ENCODE measurements around the gene NKIRAS1.

DNA sequence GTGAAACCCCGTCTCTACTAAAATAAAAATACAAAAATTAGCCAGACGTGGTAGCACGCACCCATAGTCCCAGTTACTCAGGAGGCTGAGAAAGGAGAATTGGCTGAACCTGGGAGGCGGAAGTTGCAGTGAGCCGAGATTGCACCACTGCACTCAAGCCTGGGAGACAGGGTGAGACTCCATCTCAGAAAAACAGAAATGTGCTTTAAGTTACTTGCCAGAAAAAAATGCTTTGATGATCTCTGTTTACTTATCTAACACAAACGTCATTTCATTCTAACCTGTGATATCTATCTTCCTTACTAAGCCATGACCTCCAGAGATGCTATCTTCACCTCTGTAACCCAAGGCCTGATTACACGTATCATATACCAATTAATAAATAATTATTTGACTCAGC, 7.4 kb downstream of the NKIRAS1 start:
- TF ChIP-seq, protein P1, sequence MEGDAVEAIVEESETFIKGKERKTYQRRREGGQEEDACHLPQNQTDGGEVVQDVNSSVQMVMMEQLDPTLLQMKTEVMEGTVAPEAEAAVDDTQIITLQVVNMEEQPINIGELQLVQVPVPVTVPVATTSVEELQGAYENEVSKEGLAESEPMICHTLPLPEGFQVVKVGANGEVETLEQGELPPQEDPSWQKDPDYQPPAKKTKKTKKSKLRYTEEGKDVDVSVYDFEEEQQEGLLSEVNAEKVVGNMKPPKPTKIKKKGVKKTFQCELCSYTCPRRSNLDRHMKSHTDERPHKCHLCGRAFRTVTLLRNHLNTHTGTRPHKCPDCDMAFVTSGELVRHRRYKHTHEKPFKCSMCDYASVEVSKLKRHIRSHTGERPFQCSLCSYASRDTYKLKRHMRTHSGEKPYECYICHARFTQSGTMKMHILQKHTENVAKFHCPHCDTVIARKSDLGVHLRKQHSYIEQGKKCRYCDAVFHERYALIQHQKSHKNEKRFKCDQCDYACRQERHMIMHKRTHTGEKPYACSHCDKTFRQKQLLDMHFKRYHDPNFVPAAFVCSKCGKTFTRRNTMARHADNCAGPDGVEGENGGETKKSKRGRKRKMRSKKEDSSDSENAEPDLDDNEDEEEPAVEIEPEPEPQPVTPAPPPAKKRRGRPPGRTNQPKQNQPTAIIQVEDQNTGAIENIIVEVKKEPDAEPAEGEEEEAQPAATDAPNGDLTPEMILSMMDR (conservative IDR thresholded peaks at IDR 0.05 in 1 of 2, IDR thresholded peaks at IDR 0.05 in 1 of 2; ENCODE audit: low read depth in 1 of 2, low read length in 2 of 2), result no peak
- no peak for TF ChIP-seq EZH2 (IDR thresholded peaks at IDR 0.05; ENCODE audit: low read length, missing control alignments)
